Measurements from ENCODE around the gene TFDP1. TPM values are rescaled to one million over a fixed set of nuclear protein-coding genes. Genes with fewer than 3 reads are reported as not detected.

TFDP1 gene
- total RNA-seq, 1 donor from 2014 or later = 32.2 TPM

DNA sequence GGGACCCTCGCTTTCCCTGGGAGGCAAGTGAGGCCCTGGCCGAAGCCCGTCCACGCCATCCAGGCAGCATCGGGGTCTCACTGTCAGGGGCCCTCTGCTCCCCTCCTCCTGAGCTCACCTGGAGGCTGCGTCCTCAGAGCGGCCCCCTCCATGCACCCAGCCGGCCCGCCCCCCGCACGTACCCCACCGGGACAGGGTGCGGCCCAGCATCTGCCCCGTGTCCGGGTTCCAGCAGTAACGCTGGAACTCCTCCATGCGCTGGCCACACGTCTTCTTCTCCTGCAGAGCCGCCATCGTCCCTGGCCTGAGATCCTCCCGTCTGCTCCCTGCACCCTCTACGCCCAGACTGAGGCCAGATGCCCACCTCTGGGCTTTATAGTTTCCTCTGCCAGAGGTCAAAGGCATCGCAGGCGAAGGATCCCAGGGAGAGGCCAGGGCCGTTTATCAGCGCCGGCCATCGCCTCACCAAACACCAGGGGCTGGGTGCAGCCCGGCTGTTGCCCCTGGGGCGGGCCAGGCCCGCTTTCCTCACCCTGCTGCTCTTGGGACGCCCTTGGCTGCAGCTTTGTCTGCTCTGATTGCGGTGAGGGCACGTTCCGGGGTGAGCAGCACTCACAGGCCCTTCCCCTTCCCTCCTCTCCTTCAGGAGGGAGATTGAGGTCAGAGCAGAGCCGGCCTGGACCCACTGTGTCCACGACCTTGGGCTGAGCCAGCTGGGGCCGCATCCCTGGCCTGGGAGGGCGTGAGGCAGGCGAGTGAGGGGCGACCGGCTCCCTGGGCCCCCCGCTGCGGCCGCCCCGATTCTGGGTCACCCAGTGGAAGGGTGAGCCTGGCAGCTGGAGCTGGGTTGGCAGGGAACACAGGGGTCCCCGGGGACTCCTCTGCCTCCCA is 73.5 kb downstream of the TFDP1 start, which contains the start of gene ATP4B:
Gene ATP4B (minus strand): TSS at position 348 of the 891 bp plus-strand sequence. CDS start 54 bp downstream, at position 294.
- FAIRE-seq = no peak
- DNase-seq (ENCODE audit: low spot score in 2 of 2) = no peak

DNA sequence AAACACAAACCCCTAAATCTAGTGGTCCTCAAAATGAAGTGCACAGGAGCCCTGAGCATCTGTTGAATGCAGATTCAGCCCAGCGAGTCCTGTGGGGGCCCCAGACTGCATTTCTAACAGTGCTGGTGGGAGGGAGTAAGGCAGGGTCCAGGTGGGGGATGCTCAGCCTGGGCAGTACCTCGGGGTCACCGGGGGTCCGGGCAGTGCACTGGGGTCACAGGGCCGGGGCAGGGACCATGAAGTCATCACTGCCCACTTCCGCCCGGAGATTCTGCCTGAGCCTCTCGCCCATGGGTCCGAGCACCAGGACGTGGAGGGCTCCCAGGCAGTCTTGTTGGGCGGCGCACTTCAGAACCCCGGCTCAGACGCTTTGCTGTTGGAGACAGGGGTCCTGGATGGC is 74.3 kb downstream of the TFDP1 start:
- DNase-seq (ENCODE audit: low spot score in 2 of 2) (no peak), FAIRE-seq (no peak)

DNA sequence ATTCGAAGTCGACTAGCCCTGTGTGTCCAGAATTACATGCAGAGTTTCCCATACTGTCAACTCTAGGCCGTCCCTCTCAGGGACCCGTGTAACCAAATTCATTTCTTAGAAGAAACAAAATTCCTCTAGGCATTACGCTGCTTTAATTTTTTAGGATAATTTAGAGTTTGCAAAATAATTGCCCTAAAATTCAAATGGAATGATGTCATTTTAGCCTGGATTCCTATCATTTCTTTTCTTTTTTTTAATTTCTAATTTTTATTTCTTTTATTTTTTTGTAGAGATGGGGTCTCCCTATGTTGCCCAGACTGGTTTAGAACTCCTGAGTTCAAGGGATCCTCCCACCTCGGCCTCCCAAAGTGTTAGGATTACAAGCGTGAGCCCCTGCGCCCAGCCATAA is 74.8 kb downstream of the TFDP1 start:
- DNase-seq (ENCODE audit: low spot score in 2 of 2) (no peak), FAIRE-seq (no peak)

DNA sequence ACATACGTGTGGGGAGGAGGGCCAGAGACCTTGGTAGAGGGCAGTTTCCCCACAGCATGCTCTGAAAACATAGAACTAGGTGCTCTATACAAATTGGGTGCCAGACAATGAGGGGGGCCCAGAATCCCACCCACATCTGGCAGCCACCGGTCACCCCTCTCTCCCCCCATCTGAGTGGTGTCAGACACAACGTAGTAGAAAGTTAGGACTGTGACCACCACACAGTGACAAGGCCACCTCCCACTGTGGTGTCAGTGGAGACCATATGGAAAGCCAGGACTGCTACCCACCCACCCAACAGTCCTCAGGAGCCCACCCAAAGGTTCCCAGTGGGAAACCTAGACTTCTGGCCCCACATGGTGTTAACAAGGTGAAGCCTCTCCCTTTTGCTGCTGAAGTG is 75.5 kb downstream of the TFDP1 start:
- FAIRE-seq (no peak), DNase-seq (ENCODE audit: low spot score in 2 of 2) (no peak)

DNA sequence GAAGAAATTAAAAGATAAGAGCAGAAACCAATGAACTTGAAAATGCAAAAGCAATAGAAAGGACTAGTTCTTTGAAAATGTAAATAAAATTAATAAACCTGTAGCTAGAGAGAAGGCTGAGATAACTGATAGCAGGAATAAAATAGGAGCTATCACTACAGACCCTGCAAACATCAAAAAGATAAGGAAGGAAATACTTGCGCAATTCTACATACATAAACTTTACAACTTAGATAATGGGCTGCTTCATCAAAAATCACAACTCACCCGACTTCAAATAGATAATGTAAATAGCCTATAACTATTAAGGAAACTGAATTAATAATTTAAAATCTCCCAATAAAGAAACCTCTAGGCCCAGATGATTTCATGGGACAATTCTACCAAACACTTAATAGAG is 77.0 kb downstream of the TFDP1 start:
- FAIRE-seq (no peak), DNase-seq (ENCODE audit: low spot score in 2 of 2) (no peak)

DNA sequence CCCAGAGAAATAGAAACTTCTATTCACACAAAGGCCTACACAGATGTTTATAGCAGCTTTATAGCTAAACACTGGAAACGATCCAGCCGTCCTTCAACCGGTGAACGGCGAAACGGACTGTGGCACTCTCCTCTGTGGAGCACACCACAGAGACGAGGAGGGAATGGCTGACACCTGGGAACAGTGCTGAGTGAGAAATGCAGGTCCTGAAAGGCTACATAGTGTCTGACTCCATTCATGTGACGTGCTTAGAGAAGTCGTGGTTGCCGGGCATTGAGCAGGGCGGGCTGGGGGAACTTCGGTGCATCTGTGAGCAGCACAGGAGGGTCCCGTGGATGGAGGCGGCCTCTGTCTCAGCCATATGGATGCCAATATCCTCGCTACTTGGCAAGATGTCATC is 79.4 kb downstream of the TFDP1 start:
- no peak for DNase-seq (ENCODE audit: low spot score in 2 of 2)

DNA sequence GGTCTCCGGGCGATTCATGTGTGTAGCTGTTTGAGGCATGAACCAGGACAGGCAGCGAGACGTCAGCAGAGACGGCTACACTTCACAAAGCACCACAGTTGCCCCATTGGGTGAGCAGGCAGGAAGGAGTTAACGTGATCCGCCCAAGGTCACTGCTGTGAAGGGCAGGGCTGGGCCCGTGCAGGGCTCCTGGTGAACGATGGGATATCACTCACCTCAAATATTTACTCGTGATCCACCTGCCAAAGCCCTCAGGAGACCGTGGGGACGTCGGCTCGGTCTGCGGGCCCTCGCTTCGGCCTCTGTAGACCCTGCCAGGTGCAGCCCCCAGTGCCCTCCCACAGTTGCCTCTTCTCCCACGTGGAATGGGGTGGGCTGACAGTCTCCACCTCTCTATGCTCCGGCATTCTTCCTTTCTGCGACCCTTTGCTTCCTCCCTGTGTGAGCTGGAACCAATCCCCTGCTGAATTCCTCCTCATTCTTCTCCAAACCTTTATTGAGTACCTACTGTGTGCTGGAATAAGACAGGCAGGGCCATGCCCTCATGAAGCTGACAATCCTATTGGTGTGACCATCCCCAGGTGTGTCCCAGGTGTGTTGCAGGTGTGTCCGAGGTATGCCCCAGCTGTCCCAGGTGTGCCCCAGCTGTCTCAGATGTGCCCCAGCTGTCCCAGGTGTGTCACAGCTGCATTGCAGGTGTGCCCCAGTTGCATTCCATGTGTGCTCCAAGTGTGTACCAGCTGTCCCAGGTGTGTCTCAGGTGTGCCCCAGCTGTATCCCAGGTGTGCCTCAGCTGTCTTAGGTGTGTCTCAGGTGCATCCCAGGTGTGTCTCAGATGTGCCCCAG is 80.4 kb downstream of the TFDP1 start:
- FAIRE-seq (no peak), DNase-seq (ENCODE audit: low spot score in 2 of 2) (no peak)

More for the DNA sequence above, 79.4 kb downstream of the TFDP1 start:
- no peak for FAIRE-seq

DNA sequence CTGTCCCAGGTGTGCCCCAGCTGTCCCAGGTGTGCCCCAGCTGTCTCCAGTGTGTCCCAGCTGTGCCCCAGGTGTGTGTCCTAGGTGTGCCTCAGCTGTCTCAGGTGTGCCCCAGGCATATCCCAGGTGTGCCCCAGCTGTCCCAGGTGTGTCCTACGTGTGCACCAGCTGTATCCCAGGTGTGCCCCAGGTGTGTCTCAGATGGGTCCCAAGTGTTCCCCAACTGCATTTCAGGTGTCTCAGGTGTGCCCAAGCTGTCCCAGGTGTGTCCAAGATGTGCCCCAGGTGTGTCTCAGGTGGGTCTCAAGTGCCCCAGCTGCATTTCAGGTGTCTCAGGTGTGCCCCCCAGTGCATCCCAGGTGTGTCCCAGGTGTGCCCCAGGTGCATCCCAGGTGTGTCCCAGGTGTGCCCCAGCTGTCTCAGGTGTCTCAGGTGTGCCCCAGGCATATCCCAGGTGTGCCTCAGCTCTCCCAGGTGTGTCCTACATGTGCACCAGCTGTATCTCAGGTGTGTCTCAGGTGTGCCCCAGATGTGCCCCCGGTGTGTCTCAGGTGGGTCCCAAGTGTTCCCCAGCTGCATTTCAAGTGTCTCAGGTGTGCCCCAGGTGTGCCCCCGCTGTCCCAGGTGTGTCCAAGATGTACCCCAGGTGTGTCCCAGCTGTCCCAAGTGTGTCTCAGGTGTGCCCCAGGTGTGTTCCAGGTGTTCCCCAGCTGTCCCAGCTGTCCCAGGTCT is 81.2 kb downstream of the TFDP1 start:
- FAIRE-seq = no peak
- DNase-seq (ENCODE audit: low spot score in 2 of 2) = no peak

DNA sequence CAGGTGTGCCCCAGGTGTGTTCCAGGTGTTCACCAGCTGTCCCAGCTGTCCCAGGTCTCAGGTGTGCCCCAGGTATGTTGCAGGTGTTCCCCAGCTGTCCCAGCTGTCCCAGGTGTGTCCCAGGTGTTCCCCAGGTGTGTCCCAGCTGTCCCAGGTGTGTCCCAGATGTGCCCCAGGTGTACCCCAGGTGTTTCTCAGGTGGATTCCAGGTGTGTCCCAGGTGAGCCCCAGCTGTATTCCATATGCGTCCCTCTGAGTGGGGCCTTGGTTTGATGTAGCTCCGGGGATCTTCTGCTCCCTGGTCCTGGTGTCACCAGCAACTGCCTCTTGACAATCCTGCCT is 81.7 kb downstream of the TFDP1 start:
- DNase-seq (ENCODE audit: low spot score in 2 of 2) = no peak
- FAIRE-seq = no peak

DNA sequence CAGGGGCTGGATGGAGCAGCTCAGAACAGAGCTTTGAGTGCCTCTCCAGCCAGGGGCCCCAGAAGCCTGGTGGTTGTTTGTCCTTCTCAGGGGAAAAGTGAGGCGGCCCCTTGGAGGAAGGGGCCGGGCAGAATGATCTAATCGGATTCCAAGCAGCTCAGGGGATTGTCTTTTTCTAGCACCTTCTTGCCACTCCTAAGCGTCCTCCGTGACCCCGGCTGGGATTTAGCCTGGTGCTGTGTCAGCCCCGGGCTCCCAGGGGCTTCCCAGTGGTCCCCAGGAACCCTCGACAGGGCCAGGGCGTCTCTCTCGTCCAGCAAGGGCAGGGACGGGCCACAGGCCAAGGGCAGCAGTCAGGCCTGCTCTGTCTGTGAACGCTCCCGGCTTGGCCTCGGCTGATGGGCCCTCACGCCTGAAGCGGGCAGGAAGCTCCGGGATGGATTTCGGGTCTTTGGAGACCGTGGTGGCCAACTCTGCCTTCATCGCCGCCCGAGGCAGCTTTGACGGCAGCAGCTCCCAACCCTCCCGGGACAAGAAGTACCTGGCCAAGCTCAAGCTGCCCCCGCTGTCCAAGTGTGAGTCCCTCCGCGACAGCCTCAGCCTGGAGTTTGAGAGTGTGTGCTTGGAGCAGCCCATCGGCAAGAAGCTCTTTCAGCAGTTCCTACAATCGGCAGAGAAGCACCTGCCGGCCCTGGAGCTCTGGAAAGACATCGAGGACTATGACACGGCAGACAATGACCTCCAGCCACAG is 82.6 kb downstream of the TFDP1 start, which contains the start of gene GRK1:
Gene GRK1 (plus strand): TSS at position 269 of the 751 bp plus-strand sequence. CDS start 168 bp downstream, at position 437.
- DNase-seq (ENCODE audit: low spot score in 2 of 2) (no peak), FAIRE-seq (no peak)

DNA sequence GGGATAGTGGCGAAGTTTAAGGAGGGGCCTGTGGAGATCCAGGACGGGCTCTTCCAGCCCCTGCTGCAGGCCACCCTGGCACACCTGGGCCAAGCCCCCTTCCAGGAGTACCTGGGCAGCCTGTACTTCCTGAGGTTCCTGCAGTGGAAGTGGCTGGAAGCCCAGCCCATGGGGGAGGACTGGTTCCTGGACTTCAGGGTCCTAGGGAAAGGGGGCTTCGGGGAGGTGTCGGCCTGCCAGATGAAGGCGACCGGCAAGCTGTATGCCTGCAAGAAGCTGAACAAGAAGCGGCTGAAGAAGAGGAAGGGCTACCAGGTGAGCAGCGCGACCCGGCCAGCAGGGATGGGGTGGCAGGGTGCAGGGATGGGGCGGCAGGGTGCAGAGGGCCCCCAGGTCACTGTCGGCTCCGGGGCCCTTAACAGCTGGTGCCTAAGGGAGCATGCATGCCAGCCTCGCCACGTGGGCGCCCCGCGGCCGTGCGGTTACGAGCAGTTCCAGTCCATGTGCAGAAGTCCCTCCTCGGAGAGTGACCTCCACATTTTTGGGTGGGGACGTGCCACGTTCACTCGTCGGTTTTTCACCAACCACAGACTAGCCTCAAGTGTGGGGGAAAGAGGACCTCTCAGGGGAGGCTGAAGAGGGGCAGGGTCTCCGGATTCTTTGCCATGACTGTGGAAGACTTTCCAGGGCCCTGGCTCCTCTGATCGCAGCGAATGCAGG is 83.4 kb downstream of the TFDP1 start:
- no peak for DNase-seq (ENCODE audit: low spot score in 2 of 2)
- FAIRE-seq = no peak

DNA sequence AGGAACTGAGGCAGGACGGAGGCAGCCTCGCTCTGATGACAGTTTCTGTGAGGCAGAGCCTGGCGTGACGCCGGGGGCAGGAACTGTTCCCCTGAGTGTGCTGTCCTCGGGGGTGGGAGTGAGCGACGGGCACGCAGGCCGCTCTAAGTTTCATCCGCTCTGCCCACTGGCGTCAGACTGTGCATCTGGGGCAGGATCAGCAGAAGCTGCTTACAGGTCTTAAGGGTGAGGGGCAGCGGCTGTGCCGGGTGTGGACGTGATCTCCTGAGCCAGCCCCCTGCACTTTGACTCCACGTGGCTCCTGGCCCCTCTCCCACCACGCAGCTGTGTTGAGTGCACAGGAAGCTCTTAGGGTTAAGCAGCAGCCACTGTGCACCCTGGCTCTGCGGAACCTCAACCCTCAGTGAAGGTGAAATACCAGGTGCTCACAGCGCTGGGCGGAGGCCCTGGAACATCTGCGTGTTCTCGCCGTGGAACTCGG is 84.0 kb downstream of the TFDP1 start:
- no peak for DNase-seq (ENCODE audit: low spot score in 2 of 2)

DNA sequence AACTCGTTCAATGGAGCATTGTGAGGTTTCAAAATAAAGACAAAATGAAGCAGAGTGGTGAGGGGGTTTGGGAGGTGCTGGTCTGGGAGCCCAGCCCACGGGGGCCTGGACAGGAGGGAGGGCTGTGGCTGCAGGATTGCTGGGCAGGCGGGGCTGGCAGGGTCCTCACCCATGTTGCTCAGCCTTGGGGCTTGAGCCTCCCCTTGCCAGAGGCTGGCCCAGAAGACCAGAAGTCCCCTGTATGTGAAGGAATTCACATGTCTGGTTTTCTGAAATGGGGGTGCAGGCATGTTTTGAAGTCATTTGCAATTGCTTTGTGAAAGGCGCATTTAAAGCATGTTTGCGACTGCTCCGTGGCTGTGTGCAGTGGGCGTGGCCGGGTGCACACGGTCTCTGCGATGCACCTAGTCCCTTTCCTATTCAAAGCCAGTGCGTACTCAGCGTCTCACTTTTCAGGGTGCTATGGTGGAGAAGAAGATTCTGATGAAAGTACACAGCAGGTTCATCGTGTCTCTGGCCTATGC is 84.7 kb downstream of the TFDP1 start:
- DNase-seq (ENCODE audit: low spot score in 2 of 2) (no peak), FAIRE-seq (no peak)

More for the DNA sequence above, 84.0 kb downstream of the TFDP1 start:
- FAIRE-seq = no peak

DNA sequence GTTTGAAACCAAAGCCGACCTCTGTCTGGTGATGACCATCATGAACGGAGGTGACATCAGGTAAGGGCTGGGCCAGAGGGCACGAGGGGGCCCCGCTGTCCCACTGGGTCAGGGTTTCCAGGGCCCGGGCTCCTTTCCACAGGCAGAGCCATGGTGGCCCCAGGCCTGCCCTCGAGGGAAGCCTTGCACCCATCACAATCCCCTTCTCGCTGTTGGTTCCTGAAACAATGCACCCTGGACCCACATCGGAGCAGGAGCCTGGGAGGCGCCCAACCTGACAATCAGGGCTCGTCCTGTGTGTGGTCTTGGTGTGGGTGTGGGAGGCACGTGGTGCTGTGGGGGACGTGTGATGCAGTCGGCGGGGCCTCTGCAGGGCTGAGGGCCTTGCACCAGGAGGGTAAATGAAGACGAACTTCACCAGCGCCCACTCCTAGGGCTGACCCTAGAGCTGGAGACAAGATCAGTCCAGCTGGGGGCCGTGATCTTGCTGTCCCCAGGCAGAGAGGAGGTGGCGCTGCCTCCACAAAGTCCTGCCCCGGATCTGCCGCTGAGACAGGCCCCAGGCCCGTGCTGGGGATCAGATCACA is 85.3 kb downstream of the TFDP1 start:
- no peak for DNase-seq (ENCODE audit: low spot score in 2 of 2)
- FAIRE-seq = no peak

DNA sequence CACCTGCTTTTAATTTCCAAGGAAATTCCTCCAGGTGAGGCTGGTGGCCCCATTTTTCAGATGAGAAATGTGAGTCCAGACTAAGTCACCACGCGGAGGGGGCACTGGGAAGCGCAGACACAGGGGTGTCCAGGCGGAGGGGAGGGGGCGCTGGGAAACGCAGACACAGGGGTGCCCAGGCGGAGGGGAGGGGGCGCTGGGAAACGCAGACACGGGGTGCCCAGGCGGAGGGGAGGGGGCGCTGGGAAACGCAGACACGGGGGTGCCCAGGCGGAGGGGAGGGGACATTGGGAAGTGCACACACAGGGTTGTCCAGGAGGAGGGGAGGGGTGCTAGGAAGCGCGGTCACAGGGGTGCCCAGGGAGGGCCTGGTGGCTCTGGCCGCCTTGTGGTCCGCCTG is 86.0 kb downstream of the TFDP1 start:
- no peak for DNase-seq (ENCODE audit: low spot score in 2 of 2)
- no peak for FAIRE-seq

DNA sequence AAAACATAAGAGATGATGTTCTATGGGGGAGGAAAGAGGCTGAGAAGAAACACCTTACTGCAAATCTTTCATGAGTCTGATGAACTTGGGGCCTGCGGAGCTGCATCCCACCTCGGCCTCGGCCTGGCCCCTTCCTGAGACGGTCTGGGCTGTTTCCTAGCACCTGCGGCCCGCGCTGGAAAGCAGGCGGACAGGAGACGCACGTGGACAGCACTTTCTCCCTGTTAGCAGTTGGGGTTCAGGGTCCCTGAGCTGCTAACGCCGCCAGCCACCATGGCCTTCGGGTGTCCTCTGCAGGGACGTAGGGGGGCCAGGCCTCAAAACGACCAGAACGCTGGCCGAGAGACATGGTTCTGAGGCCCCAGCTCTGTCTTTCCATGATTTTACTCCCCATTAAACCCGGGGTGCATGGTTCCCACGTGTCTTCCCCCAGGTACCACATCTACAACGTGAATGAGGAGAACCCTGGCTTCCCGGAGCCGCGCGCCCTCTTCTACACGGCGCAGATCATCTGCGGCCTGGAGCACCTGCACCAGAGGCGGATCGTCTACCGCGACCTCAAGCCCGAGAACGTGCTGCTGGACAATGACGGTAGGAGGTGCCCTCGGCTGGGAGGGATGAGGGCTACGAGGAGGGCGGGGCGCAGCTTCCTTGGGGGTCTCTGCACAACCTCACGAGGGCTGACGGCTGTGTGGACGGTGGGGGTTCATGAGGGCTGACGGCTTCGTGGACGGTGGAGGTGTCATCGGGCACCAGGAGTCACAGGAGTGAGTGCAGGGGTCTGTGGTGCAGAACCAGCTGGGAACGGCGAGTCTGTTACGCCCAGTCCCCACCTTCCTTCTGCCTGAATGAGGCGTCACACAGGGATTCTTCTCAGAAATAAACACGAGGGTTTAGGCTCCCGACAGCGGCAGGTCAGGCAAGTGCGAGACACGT is 86.8 kb downstream of the TFDP1 start:
- FAIRE-seq = no peak
- DNase-seq (ENCODE audit: low spot score in 2 of 2) = no peak

DNA sequence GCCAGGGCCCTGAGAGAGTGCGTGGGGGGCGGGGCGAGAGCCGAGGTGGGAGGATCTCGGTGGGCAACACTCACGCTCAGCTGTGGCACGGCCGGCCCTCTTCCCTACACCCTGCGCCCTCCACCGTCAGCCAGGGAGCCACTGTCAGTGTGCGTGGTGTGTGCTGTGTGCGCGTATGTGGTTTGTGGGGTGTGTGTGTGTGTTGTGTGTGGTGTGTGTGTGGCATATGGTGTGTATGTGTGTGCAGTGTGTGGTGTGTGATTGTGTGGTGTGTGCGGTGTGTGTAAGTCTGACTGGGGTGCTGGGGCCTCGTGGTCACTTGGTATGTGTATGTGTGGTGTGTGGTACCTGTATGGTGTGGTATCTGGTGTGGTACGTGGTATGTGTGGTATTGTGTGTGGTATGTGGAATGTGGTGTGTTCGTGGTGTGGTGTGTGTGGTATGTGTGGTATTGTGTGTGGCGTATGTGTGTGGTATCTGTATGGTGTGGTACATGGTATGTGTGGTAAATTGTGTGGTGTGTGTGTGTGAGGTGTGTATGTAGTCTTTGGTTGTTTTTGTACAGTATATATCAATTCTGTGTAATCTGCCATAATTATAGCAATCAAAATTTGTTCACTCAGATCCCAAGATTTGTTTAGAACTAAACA is 87.6 kb downstream of the TFDP1 start:
- FAIRE-seq = no peak
- no peak for DNase-seq (ENCODE audit: low spot score in 2 of 2)

Measured in frontal cortex (tissue), 4 donors.